Urothelium cell line (cell line): ENCODE data around the gene EARS2.
"Not testable (repeated sequence)": the region's sequence is repeated elsewhere in the genome, so short reads cannot be mapped to it uniquely, and the experiment has no call there.

Source experiments
- DNase-seq: peaks from one replicate; pipeline ENCODE4 v3.0.0; 2011; ENCODE audit warnings: low spot score, mixed read lengths
- FAIRE-seq: peaks from 2 replicates; lab custom pipeline; 2011; peaks lifted over from hg19 to GRCh38; lab: Jason Lieb, UNC

The EARS2 gene

GRCh38 chr16:23556881-23557778 is at the start of gene EARS2, which contains the start of gene UBFD1:
Gene EARS2 (minus strand): TSS chr16:23557350. CDS start chr16:23557343, 7 bp downstream.
Gene UBFD1 (plus strand): TSS chr16:23557727. CDS start chr16:23557743, 16 bp downstream.
- DNase-seq (peak; percentile 95), FAIRE-seq (peak; percentile 68)

- DNase-seq, result no peak
- no peak for FAIRE-seq
Observed at GRCh38 chr16:23597003-23597756, 40.0 kb upstream of the EARS2 start.

GRCh38 chr16:23595951-23596720 is 39.0 kb upstream of the EARS2 start, which contains the start of gene NDUFAB1:
Gene NDUFAB1 (minus strand): TSS chr16:23596316. CDS start chr16:23596290, 26 bp downstream.
- DNase-seq (peak; percentile 90), FAIRE-seq (no peak)

- no peak for DNase-seq
- no peak for FAIRE-seq
Observed at GRCh38 chr16:23595246-23595950, 38.2 kb upstream of the EARS2 start.

GRCh38 chr16:23594186-23594585 is 37.0 kb upstream of the EARS2 start:
- DNase-seq (no peak), FAIRE-seq (no peak)

GRCh38 chr16:23590181-23590580 is 33.0 kb upstream of the EARS2 start:
- FAIRE-seq, result no peak

GRCh38 chr16:23587726-23588125 is 30.6 kb upstream of the EARS2 start:
- DNase-seq (no peak), FAIRE-seq (no peak)

More at GRCh38 chr16:23590181-23590580, 33.0 kb upstream of the EARS2 start:
- DNase-seq, result no peak

- DNase-seq (no peak), FAIRE-seq (no peak)
Observed at GRCh38 chr16:23584186-23585076, 27.3 kb upstream of the EARS2 start.

- not testable (repeated sequence) for DNase-seq, FAIRE-seq
Observed at GRCh38 chr16:23583271-23583670, 26.1 kb upstream of the EARS2 start.

- no peak for FAIRE-seq
- DNase-seq, result no peak
Observed at GRCh38 chr16:23581764-23582163, 24.6 kb upstream of the EARS2 start.

- FAIRE-seq, result no peak
- no peak for DNase-seq
Observed at GRCh38 chr16:23580391-23580790, 23.2 kb upstream of the EARS2 start.

GRCh38 chr16:23579371-23579770 is 22.2 kb upstream of the EARS2 start:
- no peak for FAIRE-seq
- no peak for DNase-seq

- DNase-seq, result no peak
- FAIRE-seq, result no peak
Observed at GRCh38 chr16:23578101-23578830, 21.1 kb upstream of the EARS2 start.

GRCh38 chr16:23577493-23577892 is 20.3 kb upstream of the EARS2 start:
- no peak for FAIRE-seq
- no peak for DNase-seq

GRCh38 chr16:23575834-23576233 is 18.7 kb upstream of the EARS2 start:
- DNase-seq (no peak), FAIRE-seq (no peak)

GRCh38 chr16:23573817-23574216 is 16.7 kb upstream of the EARS2 start:
- DNase-seq, result no peak
- FAIRE-seq, result no peak

GRCh38 chr16:23572394-23572793 is 15.2 kb upstream of the EARS2 start:
- no peak for FAIRE-seq

GRCh38 chr16:23571895-23572294 is 14.7 kb upstream of the EARS2 start:
- no peak for DNase-seq
- no peak for FAIRE-seq

More at GRCh38 chr16:23572394-23572793, 15.2 kb upstream of the EARS2 start:
- no peak for DNase-seq
